GM19324 (cell line): Measurements from ENCODE around the gene PCDHA7.
"Not testable (repeated sequence)": the region's sequence is repeated elsewhere in the genome, so short reads cannot be mapped to it uniquely, and the experiment has no call there.

Experiments
- ATAC-seq: cut with Tn5 transposase; IDR thresholded peaks from one replicate; pipeline ENCODE4 v1.9.1; 2021; ENCODE audit warnings: mild to moderate bottlenecking, moderate library complexity; ENCODE audit not compliant: unreplicated experiment, low FRiP score

The PCDHA7 gene

DNA sequence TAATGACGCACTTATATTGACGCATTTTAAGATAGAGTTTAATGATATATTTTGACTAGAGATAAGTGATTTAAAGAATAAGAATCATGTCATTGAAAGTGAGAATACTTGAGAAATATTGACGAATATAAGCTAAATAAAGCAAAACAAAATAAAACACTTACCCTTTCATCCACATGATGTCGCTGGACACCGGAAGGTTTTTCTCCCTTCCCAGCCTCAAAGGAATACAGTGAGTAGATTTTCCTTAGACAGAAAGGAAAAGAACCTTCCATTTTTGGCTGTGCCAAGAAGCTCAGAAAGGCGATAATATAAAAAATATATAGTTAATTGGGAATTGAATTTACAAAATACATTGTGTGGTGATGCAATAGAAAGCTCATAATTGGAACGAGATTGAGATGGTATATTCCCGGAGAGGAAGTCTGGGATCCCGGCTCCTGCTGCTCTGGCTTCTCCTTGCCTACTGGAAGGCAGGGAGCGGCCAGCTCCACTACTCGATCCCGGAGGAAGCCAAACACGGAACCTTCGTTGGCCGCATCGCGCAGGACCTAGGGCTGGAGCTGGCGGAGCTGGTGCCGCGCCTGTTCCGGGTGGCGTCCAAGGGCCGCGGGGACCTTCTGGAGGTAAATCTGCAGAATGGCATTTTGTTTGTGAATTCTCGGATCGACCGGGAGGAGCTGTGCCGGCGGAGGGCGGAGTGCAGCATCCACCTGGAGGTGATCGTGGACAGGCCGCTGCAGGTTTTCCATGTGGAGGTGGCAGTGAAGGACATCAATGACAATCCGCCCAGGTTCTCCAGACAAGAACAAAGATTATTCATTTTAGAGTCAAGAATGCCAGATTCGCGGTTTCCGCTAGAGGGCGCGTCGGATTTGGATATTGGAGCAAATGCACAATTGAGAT lies 12.4 kb upstream of the PCDHA7 start, which contains the start of gene PCDHA5:
TSS of gene PCDHA5 (plus strand) at position 239 of the 906 bp plus-strand sequence.
- no peak for ATAC-seq

DNA sequence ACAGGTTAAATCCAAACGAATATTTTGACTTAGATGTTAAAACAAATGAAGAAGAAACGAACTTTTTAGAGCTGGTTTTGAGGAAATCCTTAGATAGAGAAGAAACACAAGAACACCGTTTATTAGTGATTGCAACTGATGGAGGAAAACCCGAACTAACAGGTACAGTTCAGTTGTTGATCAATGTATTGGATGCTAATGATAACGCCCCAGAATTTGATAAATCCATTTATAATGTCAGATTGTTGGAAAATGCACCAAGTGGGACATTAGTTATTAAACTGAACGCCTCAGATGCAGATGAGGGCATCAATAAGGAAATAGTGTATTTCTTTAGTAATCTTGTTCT lies 11.8 kb upstream of the PCDHA7 start:
- no peak for ATAC-seq

DNA sequence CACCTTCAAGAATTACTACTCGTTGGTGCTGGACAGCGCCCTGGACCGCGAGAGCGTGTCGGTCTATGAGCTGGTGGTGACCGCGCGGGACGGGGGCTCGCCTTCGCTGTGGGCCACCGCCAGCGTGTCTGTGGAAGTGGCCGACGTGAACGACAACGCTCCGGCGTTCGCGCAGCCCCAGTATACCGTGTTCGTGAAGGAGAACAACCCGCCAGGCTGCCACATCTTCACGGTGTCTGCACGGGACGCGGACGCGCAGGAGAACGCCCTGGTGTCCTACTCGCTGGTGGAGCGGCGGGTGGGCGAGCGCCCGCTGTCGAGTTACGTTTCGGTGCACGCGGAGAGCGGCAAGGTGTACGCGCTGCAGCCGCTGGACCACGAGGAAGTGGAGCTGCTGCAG lies 11.1 kb upstream of the PCDHA7 start:
- not testable (repeated sequence) for ATAC-seq

DNA sequence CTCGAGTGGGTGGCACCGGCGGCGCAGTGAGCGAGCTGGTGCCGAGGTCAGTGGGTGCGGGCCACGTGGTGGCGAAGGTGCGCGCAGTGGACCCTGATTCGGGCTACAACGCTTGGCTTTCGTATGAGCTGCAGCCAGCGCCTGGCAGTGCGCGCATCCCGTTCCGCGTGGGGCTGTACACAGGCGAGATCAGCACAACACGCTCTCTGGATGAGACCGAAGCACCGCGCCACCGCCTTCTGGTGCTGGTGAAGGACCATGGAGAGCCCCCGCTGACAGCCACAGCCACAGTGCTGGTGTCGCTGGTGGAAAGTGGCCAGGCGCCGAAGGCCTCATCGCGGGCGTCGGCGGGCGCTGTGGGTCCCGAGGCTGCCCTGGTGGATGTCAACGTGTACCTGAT lies 10.6 kb upstream of the PCDHA7 start:
- ATAC-seq = no peak

DNA sequence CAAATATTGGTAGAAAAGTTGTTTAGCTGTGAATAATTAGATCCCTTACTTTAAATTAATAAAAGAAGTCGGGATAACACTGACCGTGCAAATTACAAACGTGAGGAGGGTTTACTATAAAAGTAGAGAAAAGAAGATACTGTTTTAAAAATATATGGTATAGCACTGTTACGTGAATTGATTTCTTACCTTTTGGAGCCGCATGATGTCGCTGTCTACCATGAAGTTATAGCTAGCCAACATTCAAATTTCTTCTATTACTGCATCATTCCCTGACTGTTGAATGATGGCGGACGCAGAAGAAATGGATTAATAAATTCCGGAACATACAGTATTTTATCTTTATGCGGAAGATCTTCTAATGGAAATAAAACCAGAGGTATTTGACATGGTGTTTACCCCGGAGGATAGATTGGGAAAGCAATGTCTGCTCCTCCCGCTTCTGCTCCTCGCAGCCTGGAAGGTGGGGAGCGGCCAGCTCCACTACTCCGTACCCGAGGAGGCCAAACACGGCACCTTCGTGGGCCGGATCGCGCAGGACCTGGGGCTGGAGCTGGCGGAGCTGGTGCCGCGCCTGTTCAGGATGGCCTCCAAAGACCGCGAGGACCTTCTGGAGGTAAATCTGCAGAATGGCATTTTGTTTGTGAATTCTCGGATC lies 6.2 kb upstream of the PCDHA7 start, which contains the start of gene PCDHA6:
TSS of gene PCDHA6 (plus strand) at position 257 of the 658 bp plus-strand sequence. CDS start at position 389, 132 bp downstream.
- ATAC-seq = no peak

DNA sequence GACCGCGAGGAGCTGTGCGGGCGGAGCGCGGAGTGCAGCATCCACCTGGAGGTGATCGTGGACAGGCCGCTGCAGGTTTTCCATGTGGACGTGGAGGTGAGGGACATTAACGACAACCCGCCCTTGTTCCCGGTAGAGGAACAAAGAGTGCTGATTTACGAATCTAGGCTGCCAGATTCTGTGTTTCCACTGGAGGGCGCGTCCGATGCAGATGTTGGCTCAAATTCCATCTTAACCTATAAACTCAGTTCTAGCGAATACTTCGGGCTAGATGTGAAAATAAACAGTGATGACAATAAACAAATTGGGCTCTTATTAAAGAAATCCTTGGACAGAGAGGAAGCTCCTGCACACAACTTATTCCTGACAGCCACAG lies 5.7 kb upstream of the PCDHA7 start:
- ATAC-seq = no peak

DNA sequence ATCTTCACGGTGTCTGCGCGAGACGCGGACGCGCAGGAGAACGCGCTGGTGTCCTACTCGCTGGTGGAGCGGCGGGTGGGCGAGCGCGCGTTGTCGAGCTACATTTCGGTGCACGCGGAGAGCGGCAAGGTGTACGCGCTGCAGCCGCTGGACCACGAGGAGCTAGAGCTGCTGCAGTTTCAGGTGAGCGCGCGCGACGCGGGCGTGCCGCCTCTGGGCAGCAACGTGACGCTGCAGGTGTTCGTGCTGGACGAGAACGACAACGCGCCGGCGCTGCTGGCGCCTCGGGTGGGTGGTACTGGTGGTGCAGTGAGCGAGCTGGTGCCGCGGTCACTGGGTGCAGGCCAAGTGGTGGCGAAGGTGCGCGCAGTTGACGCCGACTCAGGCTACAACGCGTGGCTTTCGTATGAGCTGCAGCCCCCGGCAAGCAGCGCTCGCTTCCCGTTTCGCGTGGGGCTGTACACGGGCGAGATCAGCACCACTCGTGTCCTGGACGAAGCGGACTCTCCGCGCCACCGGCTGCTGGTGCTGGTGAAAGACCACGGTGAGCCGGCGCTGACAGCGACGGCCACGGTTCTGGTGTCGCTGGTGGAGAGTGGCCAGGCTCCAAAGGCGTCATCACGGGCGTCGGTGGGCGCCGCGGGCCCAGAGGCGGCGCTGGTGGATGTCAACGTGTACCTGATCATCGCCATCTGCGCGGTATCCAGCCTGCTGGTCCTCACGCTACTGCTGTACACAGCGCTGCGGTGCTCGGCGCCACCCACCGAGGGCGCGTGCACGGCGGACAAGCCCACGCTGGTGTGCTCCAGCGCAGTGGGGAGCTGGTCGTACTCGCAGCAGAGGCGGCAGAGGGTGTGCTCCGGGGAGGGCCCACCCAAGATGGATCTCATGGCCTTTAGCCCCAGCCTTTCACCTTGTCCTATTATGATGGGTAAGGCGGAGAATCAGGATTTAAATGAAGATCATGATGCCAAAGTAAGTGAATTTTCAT lies 4.3 kb upstream of the PCDHA7 start:
- not testable (repeated sequence) for ATAC-seq

DNA sequence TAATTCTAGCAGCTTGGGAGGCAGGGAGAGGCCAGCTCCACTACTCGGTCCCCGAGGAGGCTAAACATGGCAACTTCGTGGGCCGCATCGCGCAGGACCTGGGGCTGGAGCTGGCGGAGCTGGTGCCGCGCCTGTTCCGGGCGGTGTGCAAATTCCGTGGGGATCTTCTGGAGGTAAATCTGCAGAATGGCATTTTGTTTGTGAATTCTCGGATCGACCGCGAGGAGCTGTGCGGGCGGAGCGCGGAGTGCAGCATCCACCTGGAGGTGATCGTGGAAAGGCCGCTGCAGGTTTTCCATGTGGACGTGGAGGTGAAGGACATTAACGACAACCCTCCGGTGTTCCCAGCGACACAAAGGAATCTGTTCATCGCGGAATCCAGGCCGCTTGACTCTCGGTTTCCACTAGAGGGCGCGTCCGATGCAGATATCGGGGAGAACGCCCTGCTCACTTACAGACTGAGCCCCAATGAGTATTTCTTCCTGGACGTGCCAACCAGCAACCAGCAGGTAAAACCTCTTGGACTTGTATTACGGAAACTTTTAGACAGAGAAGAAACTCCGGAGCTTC lies 455 bp downstream of the PCDHA7 start:
- ATAC-seq = not testable (repeated sequence)

DNA sequence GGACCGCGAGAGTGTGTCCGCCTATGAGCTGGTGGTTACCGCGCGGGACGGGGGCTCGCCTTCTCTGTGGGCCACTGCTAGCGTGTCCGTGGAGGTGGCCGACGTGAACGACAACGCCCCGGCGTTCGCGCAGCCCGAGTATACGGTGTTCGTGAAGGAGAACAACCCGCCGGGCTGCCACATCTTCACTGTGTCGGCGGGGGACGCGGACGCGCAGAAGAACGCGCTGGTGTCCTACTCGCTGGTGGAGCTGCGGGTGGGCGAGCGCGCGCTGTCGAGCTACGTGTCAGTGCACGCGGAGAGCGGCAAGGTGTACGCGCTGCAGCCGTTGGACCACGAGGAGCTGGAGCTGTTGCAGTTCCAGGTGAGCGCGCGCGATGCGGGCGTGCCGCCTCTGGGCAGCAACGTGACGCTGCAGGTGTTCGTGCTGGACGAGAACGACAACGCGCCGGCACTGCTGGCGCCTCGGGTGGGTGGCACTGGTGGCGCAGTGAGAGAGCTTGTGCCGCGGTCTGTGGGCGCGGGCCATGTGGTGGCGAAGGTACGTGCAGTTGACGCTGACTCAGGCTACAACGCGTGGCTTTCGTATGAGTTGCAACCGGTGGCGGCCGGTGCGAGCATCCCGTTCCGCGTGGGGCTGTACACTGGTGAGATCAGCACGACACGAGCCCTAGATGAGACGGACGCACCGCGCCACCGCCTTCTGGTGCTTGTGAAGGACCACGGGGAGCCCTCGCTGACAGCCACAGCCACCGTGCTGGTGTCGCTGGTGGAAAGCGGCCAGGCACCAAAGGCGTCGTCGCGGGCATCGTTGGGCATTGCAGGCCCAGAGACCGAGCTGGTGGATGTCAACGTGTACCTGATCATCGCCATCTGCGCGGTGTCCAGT lies 1.8 kb downstream of the PCDHA7 start:
- no peak for ATAC-seq

DNA sequence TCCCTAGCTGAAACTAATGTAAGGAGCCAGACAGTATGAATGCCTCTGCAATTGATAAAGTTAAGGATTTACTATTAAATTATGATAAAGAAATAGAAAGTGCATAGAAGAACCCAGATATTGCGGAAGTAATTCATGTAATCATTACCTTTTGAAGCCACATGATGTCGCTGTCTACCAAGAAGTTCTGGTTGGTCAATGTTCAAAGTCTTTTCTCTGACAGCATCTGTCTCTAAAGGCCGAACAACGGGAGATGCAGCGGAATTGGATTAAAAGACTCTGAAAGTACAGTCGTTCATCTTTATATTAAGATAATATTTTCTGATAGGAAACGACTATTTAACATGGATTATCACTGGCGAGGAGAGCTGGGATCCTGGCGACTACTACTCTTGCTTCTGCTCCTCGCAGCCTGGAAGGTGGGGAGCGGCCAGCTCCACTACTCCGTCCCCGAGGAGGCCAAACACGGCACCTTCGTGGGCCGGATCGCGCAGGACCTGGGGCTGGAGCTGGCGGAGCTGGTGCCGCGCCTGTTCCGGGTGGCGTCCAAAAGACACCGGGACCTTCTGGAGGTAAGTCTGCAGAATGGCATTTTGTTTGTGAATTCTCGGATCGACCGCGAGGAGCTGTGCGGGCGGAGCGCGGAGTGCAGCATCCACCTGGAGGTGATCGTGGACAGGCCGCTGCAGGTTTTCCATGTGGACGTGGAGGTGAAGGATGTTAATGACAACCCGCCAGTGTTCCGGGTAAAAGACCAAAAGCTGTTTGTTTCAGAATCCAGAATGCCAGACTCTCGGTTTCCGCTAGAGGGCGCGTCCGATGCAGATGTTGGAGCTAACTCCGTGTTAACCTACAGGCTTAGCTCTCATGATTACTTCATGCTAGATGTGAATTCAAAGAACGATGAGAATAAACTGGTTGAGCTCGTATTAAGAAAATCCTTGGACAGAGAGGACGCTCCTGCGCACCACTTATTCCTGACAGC lies 7.2 kb downstream of the PCDHA7 start, which contains the start of gene PCDHA8:
TSS of gene PCDHA8 (plus strand) at position 210 of the 985 bp plus-strand sequence. CDS start at position 345, 135 bp downstream.
- no peak for ATAC-seq

DNA sequence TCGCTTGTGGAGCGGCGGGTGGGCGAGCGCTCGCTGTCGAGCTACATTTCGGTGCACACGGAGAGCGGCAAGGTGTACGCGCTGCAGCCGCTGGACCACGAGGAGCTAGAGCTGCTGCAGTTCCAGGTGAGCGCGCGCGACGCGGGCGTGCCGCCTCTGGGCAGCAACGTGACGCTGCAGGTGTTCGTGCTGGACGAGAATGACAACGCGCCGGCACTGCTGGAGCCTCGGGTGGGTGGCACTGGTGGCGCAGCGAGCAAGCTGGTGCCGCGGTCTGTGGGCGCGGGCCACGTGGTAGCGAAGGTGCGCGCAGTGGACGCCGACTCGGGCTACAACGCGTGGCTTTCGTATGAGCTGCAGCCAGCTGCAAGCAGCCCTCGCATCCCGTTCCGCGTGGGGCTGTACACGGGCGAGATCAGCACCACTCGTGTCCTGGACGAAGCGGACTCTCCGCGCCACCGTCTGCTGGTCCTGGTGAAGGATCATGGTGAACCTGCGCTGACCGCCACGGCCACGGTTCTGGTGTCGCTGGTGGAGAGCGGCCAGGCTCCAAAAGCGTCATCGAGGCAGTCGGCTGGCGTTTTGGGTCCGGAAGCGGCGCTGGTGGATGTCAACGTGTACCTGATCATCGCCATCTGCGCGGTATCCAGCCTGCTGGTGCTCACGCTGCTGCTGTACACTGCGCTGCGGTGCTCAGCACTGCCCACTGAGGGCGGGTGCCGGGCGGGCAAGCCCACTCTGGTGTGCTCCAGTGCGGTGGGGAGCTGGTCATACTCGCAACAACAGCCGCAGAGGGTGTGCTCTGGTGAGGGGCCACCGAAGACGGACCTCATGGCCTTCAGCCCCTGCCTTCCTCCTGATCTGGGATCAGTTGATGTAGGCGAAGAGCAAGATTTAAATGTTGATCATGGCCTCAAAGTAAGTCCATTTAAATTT lies 9.0 kb downstream of the PCDHA7 start:
- no peak for ATAC-seq

DNA sequence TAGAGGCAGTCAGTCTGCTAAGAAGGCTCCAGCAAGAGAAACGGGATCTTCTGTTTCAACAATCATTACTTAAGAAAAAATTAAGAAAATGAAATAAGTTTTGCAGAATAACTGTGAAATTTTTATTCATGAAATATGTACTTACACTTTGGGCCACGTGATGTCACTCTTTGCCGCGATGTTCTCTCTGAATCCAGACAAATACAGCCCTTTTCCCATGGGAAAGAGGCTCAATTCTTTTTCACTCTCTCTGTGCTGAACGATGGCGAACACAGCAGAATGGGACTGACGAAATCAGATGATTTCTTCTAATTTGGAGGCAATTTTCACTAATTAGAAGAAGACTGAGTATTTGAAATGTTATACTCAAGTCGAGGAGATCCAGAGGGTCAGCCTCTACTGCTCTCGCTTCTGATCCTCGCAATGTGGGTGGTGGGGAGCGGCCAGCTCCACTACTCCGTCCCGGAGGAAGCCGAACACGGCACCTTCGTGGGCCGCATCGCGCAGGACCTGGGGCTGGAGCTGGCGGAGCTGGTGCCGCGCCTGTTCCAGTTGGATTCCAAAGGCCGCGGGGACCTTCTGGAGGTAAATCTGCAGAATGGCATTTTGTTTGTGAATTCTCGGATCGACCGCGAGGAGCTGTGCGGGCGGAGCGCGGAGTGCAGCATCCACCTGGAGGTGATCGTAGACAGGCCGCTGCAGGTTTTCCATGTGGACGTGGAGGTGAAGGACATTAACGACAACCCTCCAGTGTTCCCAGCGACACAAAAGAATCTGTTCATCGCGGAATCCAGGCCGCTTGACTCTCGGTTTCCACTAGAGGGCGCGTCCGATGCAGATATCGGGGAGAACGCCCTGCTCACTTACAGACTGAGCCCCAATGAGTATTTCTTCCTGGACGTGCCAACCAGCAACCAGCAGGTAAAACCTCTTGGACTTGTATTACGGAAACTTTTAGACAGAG lies 14.4 kb downstream of the PCDHA7 start, which contains the start of gene PCDHA9:
TSS of gene PCDHA9 (plus strand) at position 244 of the 964 bp plus-strand sequence. CDS start at position 358, 114 bp downstream.
- not testable (repeated sequence) for ATAC-seq

DNA sequence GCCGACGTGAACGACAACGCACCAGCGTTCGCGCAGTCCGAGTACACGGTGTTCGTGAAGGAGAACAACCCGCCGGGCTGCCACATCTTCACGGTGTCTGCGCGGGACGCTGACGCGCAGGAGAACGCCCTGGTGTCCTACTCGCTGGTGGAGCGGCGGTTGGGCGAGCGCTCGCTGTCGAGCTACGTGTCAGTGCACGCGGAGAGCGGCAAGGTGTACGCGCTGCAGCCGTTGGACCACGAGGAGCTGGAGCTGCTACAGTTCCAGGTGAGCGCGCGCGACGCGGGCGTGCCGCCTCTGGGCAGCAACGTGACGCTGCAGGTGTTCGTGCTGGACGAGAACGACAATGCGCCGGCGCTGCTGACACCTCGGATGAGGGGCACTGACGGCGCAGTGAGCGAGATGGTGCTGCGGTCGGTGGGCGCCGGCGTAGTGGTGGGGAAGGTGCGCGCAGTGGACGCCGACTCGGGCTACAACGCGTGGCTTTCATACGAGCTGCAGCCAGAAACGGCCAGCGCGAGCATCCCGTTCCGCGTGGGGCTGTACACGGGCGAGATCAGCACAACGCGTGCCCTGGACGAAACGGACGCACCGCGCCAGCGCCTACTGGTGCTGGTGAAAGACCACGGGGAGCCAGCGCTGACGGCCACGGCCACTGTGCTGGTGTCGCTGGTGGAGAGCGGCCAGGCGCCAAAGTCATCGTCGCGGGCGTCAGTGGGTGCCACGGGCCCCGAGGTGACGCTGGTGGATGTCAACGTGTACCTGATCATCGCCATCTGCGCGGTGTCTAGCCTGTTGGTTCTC lies 16.0 kb downstream of the PCDHA7 start:
- not testable (repeated sequence) for ATAC-seq

DNA sequence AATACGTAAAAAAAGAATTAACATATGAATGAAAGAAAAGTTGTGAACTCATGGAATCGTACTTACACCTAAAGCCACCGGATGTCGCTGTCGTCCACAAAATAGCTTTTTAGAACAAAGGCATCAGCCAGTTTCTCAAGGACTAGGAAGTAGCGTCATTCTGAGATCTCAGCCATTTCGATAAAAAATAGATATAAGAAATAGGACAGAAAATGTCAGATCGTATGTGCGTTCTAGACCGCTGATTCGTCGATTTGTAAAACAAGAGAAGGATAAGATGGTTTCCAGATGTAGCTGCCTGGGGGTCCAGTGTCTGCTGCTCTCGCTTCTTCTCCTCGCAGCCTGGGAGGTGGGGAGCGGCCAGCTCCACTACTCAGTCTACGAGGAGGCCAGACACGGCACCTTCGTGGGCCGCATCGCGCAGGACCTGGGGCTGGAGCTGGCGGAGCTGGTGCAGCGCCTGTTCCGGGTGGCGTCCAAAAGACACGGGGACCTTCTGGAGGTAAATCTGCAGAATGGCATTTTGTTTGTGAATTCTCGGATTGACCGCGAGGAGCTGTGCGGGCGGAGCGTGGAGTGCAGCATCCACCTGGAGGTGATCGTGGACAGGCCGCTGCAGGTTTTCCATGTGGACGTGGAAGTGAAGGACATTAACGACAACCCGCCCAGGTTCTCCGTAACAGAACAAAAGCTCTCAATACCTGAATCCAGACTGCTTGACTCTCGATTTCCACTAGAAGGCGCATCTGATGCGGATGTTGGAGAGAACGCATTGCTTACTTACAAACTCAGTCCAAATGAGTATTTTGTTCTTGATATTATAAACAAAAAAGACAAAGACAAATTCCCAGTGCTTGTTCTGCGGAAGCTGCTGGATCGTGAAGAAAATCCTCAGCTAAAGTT lies 22.0 kb downstream of the PCDHA7 start, which contains the start of gene PCDHA10:
TSS of gene PCDHA10 (plus strand) at position 126 of the 903 bp plus-strand sequence. CDS start at position 278, 152 bp downstream.
- no peak for ATAC-seq
